Activated CD8-positive, alpha-beta memory T cell treated with anti-CD3 and anti-CD28 coated beads for 36 hours (primary cell): ENCODE data around the gene RPP40. TPM values are rescaled to one million over a fixed set of nuclear protein-coding genes. Genes with fewer than 3 reads are reported as not detected.
"Not testable (repeated sequence)": the region's sequence is repeated elsewhere in the genome, so short reads cannot be mapped to it uniquely, and the experiment has no call there.

ENCODE experiments used
- CTCF ChIA-PET: fragments of 350-600 bp; sonication (Branson Sonifier 250); formaldehyde crosslinking; loops from one replicate; lab custom pipeline; 2021; ENCODE audit warnings: antibody characterized with exemption; lab: Charles Lee
- POLR2A ChIA-PET: fragments of 350-600 bp; sonication (Branson Sonifier 250); formaldehyde crosslinking; loops from one replicate; lab custom pipeline; 2021; ENCODE audit warnings: antibody characterized with exemption; lab: Charles Lee
- total RNA-seq, 2 experiments: library from RNA; stranded (reverse); gene quantifications; one replicate each; pipeline ENCODE4 v1.2.3, GENCODE V29; 2021

RPP40 gene
- total RNA-seq, 2 experiments from 2014 or later, result 16.6 to 17.1 TPM

DNA sequence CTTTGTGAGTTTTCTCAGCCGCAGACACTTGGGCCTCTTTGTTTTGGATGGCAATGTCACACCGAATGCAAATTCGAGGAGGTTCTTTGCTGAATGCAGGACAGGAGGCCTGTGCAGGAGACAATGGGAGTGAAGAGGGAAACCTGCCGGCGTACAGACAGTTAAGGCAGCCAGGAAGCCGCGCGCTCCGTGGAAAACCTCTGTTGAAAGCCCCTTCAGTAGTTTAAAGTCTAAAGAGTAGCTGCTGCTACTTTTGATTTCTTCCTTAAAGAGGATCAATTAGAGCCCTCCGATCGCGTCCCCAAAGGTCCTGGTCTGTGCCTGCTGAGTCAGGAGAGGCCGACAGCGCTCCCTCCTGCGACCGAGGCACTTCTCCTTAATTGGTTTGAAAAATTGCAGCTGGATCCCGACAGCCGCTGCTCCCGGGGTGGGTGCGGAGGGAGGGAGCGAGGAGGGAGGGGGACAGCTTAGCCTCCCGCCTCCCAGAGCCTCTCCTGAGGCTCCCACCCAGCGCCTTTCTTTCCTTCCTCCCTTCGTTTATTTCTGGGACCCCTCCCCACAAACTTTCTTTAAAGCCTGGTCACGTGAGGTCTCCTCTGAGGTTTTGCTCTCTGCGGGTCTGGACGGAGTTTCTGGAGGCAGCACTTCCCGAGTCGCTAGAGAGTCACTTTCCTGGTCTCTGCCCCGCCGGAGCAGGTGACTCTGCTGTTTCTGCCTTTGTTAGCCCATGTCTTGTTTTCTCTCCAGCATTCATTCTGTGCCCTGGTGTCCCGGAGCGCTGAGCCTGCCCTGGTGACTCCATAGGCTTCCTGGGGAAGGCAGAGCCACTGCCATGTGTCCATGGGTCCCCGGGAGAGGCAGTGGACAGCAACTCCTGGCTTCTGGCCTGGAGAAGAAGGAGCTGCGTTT is 22.3 kb upstream of the RPP40 start:
- CTCF ChIA-PET, result no interaction called here
- POLR2A ChIA-PET, result no interaction called here

DNA sequence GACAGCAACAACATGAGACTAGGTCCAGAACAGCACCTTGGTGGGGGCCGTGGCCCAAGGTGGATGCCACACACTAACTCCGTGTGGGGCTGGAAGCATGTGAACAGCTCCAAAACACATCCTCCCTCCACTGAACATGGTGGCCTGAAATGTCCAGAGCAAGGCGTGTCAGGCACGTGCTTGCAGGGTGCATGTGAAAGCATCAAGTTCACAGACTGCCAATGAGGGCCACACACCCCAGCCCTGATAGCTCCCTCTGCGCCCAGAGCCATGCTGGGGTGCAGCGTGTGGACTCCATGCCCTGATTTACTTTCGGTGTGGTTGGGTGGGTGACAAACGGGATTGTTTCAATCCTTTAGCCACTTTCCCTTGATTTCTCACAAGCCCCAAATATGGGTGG is 20.1 kb upstream of the RPP40 start:
- POLR2A ChIA-PET, result no interaction called here
- CTCF ChIA-PET, result no interaction called here

DNA sequence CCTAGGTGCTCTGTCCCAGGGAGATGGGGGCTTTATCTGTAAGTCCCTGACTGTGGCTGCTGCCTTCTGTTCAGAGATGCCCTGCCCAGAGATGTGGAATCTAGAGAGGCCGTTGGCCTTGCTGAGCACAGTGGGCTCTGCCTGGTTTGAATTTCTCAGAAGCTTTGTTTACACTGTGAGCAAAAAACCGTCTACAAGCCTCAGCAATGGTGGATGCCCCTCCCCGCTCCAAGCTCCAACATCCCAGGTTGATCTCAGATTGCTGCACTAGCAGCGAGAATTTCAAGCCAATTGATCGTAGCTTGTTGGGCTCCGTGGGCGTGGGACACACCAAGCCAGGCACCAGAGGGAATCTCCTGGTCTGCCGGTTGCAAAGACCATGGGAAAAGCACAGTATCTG is 16.3 kb upstream of the RPP40 start:
- CTCF ChIA-PET, result interaction anchor here (0.7 kb wide), 1 partner anchor 15 kb away, joined by 3 read pairs; no protein-coding TSS in a partner anchor
- POLR2A ChIA-PET, result no interaction called here

DNA sequence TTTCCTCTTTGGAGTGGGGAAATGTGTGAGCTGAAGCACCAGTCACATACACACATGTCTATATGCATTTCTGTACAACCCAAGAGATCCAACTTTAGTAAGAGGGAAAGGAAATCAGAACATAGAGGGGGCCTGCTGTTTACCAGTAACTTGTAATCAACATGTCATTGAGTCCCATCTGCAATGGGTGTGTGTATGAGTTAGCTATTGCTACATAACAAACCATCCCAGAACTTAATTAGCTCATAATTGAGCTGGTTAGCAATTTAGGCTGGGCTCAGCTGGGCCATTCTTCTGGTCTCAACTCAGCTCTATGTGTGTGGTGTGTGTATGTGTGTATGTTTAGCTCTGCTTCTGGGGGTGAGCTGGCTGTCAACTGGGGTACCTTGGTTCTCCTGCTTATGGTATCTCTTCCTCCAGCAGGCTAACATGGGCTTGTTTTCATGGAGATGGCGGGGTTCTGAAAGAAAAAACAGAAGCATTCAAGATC is 10.3 kb upstream of the RPP40 start:
- ChIA-PET CTCF (no interaction called here), POLR2A (no interaction called here)

DNA sequence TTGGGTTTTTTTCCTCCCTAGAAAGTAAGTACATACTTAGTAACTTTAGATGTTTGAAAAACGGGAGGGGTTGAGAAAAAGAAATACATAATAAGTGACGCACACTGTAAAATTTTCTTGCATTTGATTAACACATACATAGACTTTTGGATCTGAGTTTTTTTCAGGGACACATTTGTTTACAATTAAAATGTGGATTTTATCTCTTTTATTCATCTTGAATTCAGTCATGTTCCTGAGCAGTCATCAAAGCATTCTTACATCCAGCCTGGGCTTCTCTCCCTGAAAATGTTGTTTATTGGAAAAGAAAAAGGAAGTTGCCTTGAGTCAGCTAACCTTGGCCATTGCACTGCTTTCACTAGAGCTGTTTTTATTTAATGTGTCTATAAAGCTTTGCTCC is 8.7 kb upstream of the RPP40 start:
- ChIA-PET POLR2A (no interaction called here), CTCF (no interaction called here)

DNA sequence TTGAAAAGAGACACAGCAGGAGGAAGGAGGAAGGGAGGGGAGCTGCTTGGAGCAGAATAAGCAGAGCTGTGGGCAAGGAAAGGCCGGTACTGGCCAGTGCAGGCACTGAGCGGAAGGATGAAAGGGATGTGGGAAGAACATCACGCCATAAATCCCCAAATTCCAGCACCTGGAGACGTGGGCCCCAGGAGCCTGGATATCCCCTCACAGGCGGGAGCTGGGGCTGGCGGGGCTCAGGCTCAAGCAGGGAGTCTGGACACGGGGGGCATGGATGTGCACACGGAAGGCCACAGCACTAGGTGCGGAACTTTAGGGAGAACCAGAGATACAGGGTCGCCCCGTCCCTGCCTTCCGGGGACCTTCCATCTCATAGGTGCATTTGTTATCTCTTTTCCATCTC is 7.5 kb upstream of the RPP40 start:
- ChIA-PET POLR2A (no interaction called here), CTCF (no interaction called here)

DNA sequence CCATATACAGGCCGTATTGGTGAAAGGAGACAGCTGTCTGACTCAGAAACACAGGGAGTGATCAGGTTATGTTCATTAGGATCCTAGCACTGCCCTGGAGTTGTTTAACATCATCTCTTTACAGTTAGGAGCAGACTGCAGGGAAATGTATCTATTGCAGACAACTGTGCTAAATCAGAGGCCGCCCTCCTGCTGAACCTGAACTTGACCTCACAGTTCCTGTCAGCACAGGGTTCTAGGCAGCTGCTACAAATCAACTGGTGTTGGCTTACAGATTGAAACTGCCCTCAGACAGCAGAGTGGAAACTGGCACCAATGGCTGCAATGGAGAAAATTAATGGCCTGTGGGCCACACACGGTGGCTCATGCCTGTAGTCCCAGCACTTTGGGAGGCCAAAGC is 3.7 kb upstream of the RPP40 start:
- ChIA-PET POLR2A (no interaction called here), CTCF (interaction anchor here (0.9 kb wide), 1 partner anchor 23 kb away, joined by 3 read pairs; no protein-coding TSS in a partner anchor)

DNA sequence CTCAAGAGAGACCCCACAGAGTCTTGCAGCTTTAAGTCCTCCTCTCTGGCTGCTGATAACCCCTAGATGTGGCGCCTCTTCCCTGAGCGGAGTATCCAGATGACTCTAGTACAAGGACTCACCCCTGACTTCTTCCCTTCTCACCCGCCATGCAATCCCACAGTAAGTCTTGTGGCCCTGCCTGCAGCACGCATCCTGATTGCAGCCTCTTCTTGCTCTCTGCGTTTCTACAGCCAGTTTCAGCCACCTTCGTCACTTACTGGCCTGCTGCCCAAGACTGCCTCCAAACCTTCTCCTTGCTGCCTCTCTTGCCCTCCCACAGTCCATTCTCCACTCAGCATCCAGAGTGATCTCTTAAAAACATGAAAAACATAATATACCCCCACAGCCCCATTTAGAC is 2.4 kb upstream of the RPP40 start:
- CTCF ChIA-PET, result interaction anchor here (0.7 to 1.2 kb wide), 3 partner anchors 9 to 178 kb away, joined by 3 read pairs; no protein-coding TSS in a partner anchor
- POLR2A ChIA-PET, result no interaction called here

DNA sequence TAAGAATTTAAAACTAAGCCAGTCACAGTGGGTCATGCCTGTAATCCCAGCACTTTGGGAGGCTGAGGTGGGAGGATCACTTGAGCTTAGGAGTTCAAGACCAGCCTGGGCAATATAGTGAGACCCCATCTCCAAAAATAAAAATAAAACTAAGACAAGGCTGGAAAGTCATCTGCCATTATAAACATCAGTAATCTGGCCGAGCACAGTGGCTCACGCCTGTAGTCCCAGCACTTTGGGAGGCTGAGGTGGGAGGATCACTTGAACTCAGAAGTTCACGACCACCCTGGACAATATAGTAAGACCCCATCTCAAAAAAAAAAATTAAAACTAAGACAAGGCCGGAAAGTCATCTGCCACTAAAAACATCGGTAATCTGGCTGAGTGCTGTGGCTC is 1.2 kb upstream of the RPP40 start:
- CTCF ChIA-PET, result interaction anchor here (0.7 to 1.2 kb wide), 2 partner anchors 15 to 263 kb away, joined by 3 read pairs; no protein-coding TSS in a partner anchor
- POLR2A ChIA-PET, result not testable (repeated sequence)

DNA sequence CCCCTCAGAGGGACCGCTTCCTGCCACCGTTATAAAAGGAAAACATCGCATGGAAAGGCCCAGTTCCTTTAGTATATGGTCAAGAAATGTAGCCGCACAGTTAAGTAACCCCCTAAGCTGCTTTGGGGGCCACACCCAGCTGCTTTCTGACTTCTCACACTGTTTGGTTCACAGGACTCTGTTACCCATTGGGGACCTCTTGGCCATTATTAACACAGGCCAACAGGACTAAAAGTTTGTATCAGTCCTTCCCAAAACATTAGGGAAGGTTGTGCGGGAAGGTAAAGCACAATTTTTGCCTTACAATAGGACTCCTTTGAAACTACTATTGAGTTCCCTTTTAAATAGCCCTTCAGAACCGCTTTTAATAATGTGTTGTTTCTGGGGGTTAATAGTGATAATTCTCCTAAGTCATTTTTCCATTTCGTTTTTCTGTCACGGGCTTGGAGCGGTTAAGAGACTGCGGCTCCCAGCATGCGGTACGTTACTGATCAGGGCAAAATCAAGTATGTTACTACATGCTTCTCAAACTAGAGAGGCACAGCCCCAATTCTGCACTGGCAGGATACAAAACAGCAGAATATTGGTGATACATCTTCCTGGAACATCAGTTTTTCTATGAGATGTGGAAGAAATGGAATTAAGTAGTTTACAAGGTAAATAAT is 668 bp upstream of the RPP40 start:
- CTCF ChIA-PET, result no interaction called here
- POLR2A ChIA-PET, result interaction anchor here (1.0 kb wide), 1 partner anchor 228 kb away, joined by 5 read pairs; the partner anchor contains the start of gene CDYL

DNA sequence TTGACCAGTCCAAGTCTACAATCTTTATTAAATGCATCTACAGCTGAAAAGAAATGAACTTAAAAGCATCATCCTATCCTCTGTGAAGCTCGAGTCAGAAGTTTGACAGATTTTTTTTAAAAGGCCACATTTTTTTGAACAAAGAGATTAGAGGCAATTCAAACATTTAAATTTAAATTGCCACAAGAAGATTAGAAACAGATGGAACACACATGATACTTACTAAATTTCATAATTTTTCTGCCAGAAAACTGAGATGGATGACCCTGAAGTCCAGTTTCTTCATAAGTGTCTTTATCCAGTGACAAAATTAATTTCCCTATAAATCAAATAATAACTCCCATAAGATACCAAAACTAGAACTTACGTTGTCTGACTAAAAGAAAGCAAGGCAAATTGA is 4.3 kb downstream of the RPP40 start:
- ChIA-PET CTCF (interaction anchor here (0.7 kb wide), 1 partner anchor 47 kb away, joined by 3 read pairs; no protein-coding TSS in a partner anchor), POLR2A (no interaction called here)

DNA sequence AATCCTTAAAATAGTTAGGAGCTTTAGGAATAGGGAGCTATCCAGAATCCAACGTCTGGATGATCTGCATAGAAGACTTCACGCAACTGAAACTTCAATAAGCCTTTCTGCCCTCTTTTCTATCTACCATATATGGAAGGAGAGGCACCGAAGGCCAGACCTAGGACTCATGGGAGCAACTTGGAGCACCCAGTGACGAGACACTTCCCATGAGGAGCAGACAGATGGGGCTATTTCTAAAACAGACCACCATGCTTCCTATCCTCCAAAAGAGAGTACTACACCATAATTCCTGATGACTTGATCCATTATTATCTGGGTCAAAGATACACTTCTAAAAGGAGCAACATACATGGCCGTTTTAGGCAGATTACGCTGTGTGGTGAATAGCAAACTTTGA is 6.0 kb downstream of the RPP40 start:
- ChIA-PET CTCF (no interaction called here), POLR2A (no interaction called here)

DNA sequence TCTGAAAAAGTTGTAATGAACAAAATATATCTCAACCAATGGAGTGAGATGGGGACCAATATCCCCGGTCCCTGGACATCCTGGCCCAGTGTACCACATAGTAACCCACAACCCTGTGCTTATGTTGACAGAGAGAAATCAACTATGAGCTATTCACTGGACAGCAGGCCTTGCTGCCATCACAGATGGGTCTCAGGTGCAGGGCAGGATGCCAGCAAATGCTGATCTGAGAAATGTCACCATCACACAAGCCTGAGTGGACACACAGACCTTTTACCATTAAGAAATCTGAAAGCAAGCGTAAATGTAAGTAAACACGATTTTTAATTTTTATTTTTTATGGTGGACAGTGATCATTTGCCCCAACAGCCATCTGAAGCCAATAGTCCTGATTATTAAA is 9.1 kb downstream of the RPP40 start:
- ChIA-PET CTCF (no interaction called here), POLR2A (no interaction called here)

DNA sequence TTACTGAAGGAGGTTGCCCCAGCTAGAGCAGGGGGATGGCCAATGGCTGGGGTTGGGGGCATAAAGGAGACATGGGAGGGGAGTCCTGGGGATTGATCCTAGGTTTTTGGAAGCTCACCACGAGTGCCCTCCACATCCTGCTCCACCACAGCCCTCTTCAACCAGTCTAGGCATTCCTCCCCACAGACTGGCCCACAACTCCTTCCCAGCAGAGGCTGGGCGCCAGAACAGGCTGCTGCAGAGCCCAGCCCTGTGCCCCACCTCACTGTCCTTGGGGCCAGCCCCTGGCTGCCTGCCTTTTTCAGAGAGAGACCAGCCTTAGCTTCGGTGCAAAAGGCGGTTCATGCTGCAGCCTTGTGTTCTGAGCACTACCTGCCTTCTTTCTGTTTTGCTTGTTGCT is 16.4 kb downstream of the RPP40 start:
- POLR2A ChIA-PET, result no interaction called here
- CTCF ChIA-PET, result no interaction called here

DNA sequence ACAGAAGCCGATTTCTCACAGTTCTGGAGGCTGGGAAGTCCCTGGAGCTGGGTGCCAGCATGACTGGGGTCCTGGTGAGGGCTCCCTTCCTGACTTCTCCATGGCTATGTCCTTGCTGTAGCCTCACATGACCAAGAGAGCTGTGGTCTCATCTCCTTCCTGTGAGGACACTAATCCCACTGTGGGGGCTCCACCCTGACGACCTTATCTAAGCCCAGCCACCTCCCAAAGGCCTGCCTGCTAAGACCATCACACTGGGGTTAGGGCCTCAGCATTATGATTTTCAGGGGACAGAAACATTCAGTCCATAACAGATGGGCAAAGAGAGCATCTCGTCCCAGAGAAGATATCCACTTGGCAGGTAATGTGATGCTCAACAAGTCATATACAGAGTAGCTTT is 16.8 kb downstream of the RPP40 start:
- CTCF ChIA-PET, result no interaction called here
- POLR2A ChIA-PET, result no interaction called here

DNA sequence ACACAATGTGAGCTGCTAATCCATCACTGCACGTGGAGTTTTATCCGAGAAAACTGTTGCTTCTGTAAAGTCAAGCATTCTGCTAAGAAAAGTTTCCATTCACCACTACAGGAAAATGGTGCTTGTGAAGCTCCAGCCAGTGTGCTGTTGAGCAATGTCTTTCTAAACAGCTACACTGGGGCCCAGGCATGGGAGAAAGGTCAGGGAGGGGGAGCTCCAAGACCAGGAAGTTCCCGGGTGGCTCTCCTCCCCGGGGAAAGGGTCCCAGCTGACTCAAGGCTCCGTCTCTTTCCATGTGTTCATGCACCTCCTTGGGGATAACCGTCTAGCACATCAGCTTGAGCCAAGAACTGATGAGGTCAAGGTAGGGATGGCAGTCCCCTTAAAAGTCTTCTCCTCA is 20.5 kb downstream of the RPP40 start:
- ChIA-PET POLR2A (no interaction called here), CTCF (no interaction called here)

DNA sequence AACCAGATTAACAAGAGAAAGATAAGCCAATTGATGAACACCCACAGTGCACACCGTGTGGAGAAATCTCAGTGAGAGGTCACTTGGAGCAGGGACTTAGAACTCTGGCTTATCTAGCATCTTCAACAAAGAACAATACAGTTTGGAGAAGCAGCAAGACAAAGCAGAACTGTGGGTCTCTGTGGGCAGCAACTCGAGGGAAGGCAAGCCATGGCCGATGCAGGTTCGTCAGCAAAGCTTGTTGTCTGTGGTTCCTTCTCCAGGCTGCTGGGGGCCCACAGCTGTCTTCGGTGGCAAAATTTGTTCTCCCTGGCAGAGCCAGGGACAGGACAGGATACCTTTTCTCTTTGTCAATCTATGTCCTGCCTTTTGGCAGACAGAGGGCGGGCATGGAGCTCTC is 22.1 kb downstream of the RPP40 start:
- CTCF ChIA-PET, result no interaction called here
- POLR2A ChIA-PET, result no interaction called here

DNA sequence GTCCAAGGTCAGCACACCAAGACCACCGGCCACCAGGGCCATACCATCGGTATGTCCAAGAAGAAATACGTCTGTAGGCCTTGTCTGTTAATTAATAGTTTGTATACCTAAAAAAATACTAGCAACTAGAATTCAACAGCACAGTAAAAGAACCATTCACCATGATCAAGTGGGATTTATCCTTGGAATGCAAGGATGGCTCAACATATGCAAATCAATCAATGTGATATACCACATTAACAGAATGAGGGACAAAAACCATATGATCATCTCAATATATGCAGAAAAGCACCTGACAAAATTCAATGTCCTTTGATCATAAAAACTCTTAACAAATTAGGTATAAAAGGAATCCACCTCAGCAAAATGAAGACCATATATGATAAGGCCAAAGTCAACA is 24.4 kb downstream of the RPP40 start:
- POLR2A ChIA-PET, result no interaction called here
- CTCF ChIA-PET, result no interaction called here

DNA sequence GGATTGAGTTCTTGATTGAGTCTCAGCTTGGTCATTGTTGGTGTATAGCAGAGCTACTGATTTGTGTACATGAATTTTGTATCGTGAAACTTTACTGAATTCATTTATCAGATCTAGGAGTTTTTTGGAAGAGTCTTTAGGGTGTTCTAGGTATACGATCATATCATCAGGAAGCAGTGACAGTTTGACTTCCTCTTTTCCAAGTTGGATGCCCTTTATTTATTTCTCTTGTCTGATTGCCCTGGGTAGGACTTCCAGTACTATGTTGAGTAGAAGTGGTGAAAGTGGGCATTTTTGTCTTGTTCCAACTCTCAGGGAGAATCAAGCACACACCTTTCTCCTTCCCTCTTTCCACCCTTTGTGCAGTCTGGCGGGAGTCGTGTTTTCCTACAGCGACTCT is 26.4 kb downstream of the RPP40 start:
- POLR2A ChIA-PET, result no interaction called here
- CTCF ChIA-PET, result no interaction called here

DNA sequence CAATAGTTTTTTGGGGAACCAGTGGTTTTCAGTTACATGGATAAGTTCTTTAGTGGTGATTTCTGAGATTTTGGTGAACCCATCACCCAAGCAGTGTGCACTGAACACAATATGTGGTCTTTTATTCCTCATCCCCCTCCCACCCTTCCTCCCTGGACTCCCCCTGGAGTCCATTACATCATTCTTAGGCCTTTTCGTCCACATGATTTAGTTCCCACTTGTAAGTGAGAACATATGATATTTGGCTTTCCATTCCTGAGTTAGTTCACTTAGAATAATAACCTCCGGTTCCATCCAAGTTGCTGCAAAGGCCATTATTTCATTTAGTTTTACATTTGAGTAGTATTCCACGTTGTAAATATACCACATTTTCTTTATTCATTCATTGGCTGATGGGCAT is 28.3 kb downstream of the RPP40 start:
- CTCF ChIA-PET, result no interaction called here
- POLR2A ChIA-PET, result no interaction called here

DNA sequence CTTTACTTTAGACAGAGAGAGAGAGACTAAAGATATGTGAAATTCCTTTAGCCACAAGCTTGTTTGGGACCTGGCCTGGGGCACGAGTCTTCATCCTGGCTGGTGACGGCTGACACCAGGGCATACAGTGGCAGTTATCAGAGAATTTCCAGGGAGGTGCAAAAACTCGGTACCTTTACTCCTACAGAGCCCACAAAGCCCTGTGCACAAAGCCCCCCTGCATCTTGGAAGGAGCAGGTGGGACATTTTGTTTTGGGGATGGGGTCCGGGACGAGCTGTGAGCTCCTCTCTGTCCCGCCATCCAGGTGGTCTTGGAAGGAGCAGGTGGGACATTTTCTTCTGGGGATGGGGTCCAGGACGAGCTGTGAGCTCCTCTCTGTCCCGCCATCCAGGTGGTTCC is 28.9 kb downstream of the RPP40 start:
- POLR2A ChIA-PET, result no interaction called here

More for the DNA sequence above, 28.9 kb downstream of the RPP40 start:
- CTCF ChIA-PET, result no interaction called here
